Stomach (tissue), 19 donors: Measurements from ENCODE around the gene RAD51C. TPM values are rescaled to one million over a fixed set of nuclear protein-coding genes. Genes with fewer than 3 reads are reported as not detected.
A peak's percentile ranks its signal among the peaks of the same experiment; 100 is the strongest.
"Not testable (repeated sequence)": the region's sequence is repeated elsewhere in the genome, so short reads cannot be mapped to it uniquely, and the experiment has no call there.

Experiments
- DNase-seq, 2 donors: peaks; one replicate each; pipeline versions ENCODE4 v3.0.0 to v3.0.0-alpha.2; 2013 to 2019
- H3K27ac ChIP-seq, 5 donors: fragments of 200-600 bp in 4 of 5; sonication (generic) in 4 of 5; one replicate each; pipeline ENCODE4 v1.5.1; 2013 to 2019; ENCODE audit warnings: mild to moderate bottlenecking in 1 of 5, moderate library complexity in 1 of 5
- H3K27me3 ChIP-seq, 3 donors: fragments of 200-600 bp; sonication (generic); one replicate each; pipeline ENCODE4 v1.5.1; 2017 to 2019; ENCODE audit warnings: mixed run types in 1 of 3
- H3K36me3 ChIP-seq, 4 donors: fragments of 200-600 bp; sonication (generic); 1 replicate in 3 of 4; 2 replicates in 1 of 4; pipeline ENCODE4 v1.5.1; 2016 to 2019
- H3K4me1 ChIP-seq, 4 donors: fragments of 200-600 bp; sonication (generic); one replicate each; pipeline ENCODE4 v1.5.1; 2016 to 2019
- H3K4me3 ChIP-seq, 4 donors: fragments of 200-600 bp; sonication (generic) in 3 of 4; one replicate each; pipeline ENCODE4 v1.5.1; 2016 to 2019; ENCODE audit warnings: mild to moderate bottlenecking in 1 of 4
- H3K9me3 ChIP-seq, 4 donors: fragments of 200-600 bp; sonication (generic); one replicate each; pipeline ENCODE4 v1.5.1; 2016 to 2019
- EP300 ChIP-seq: sonication (generic); formaldehyde crosslinking; IDR thresholded peaks from one replicate; pipeline ENCODE4 v1.6.1; 2017; ENCODE audit warnings: antibody characterized with exemption
- POLR2A ChIP-seq, 4 donors: fragments of 450-650 bp; IDR thresholded peaks; one replicate each; pipeline ENCODE4 v1.6.1; 2016; ENCODE audit warnings: antibody characterized with exemption in 4 of 4, control low read depth in 2 of 4, mild to moderate bottlenecking in 1 of 4, moderate library complexity in 1 of 4
- POLR2AphosphoS5 ChIP-seq, 3 donors: sonication (generic); formaldehyde crosslinking; IDR thresholded peaks; one replicate each; pipeline ENCODE4 v1.6.1; 2016; ENCODE audit warnings: antibody characterized with exemption in 3 of 3
- WGBS, 5 donors: extraction: QIAGEN DNeasy Blood & Tissue Kit in 3 of 5; methylation state at CpG; one replicate each; pipeline versions ENCODE4 v1.1.5 to v1.1.7; 2013 to 2018; 5-methylcytosine and 5-hydroxymethylcytosine counted together
- intact Hi-C: fragments of 100-400 bp; cut with DNase I; formaldehyde crosslinking; loops from one replicate; pipeline ENCODE4 v1.15.1; 2023; ENCODE audit warnings: low total_unique reads
- long read RNA-seq, 10 donors: transcript quantifications; one replicate each; lab custom pipeline, GENCODE V29; 2026
- polyA plus RNA-seq, 3 donors: library from polyadenylated mRNA; stranded (reverse); fragments of 200-250 nt; gene quantifications; one replicate each; pipeline ENCODE4 v1.2.3, GENCODE V29; 2013
- total RNA-seq, 5 donors: library from RNA; depleted of rRNA; stranded (reverse); fragments of >200 nt; gene quantifications; one replicate each; pipeline versions ENCODE4 v1.1.0 to v1.2.3, GENCODE V29; 2014 to 2016
- TF ChIP-seq, protein P1 (sequence below), 7 experiments: fragments of 450-650 bp in 4 of 7; fragments of 200-600 bp in 3 of 7; sonication (generic) in 3 of 7; IDR thresholded peaks; one replicate each; pipeline ENCODE4 v1.5.1; 2016 to 2019; ENCODE audit warnings: antibody characterized with exemption in 7 of 7, control low read depth in 2 of 7, mild to moderate bottlenecking in 1 of 7
- donor health status: healthy with polysubstance abuse.
- donor health status: Bipolar disorder and iron deficiency.
- donor health status: healthy.

The RAD51C gene
- 10 to 100 TPM in 3 of 5 donors, 1 to 10 TPM in 1, not detected in 1; 1.2 to 44.6 (median 23.7) TPM for total RNA-seq
- 10 to 100 TPM; 13.7 to 22.9 (median 21.5) TPM for polyA plus RNA-seq
- long read RNA-seq, donor 1, partial matches to known transcripts = 0 of 1 reads
- long read RNA-seq, donor 1, other reads (novel, unspliced or antisense) = 0 of 1 reads
- long read RNA-seq, donor 2, partial matches to known transcripts = 0 of 4 reads
- long read RNA-seq, donor 2, other reads (novel, unspliced or antisense) = 0 of 4 reads
- long read RNA-seq, donor 3, partial matches to known transcripts = 0 of 3 reads
- long read RNA-seq, donor 3, other reads (novel, unspliced or antisense) = 0 of 3 reads
- long read RNA-seq, donor 4, partial matches to known transcripts = 0 of 1 reads
- long read RNA-seq, donor 4, other reads (novel, unspliced or antisense) = 0 of 1 reads
- long read RNA-seq, donor 5, partial matches to known transcripts = 0 of 5 reads
- long read RNA-seq, donor 5, other reads (novel, unspliced or antisense) = 0 of 5 reads
- long read RNA-seq, donor 6, transcript RAD51C-201 (9 exons, 2,591 nt) = minor isoform, 5 of 20 reads
- long read RNA-seq, donor 6, transcript RAD51C-203 (2 exons, 567 nt) = major isoform, 13 of 20 reads
- long read RNA-seq, donor 6, partial matches to known transcripts = 0 of 20 reads
- long read RNA-seq, donor 6, other reads (novel, unspliced or antisense) = 0 of 20 reads
- long read RNA-seq, donor 7, partial matches to known transcripts = 0 of 5 reads
- long read RNA-seq, donor 7, other reads (novel, unspliced or antisense) = 0 of 5 reads
- long read RNA-seq, donor 8, transcript RAD51C-203 (2 exons, 567 nt) = major isoform, 5 of 7 reads
- long read RNA-seq, donor 8, partial matches to known transcripts = 0 of 7 reads
- long read RNA-seq, donor 8, other reads (novel, unspliced or antisense) = 0 of 7 reads
- long read RNA-seq, donor 9, transcript RAD51C-203 (2 exons, 567 nt) = major isoform, 5 of 7 reads
- long read RNA-seq, donor 9, partial matches to known transcripts = 0 of 7 reads
- long read RNA-seq, donor 9, other reads (novel, unspliced or antisense) = 0 of 7 reads
- long read RNA-seq, donor 10, transcript RAD51C-203 (2 exons, 567 nt) = major isoform, 5 of 7 reads
- long read RNA-seq, donor 10, partial matches to known transcripts = 0 of 7 reads
- long read RNA-seq, donor 10, other reads (novel, unspliced or antisense) = 0 of 7 reads

- no peaks in the 10 kb centered on the region for H3K9me3 ChIP-seq
- 12 to 17% (median 13%) methylated on average over 40 to 50 of the region's 50 CpGs for WGBS, 5 donors
- TF ChIP-seq, protein P1, sequence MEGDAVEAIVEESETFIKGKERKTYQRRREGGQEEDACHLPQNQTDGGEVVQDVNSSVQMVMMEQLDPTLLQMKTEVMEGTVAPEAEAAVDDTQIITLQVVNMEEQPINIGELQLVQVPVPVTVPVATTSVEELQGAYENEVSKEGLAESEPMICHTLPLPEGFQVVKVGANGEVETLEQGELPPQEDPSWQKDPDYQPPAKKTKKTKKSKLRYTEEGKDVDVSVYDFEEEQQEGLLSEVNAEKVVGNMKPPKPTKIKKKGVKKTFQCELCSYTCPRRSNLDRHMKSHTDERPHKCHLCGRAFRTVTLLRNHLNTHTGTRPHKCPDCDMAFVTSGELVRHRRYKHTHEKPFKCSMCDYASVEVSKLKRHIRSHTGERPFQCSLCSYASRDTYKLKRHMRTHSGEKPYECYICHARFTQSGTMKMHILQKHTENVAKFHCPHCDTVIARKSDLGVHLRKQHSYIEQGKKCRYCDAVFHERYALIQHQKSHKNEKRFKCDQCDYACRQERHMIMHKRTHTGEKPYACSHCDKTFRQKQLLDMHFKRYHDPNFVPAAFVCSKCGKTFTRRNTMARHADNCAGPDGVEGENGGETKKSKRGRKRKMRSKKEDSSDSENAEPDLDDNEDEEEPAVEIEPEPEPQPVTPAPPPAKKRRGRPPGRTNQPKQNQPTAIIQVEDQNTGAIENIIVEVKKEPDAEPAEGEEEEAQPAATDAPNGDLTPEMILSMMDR (IDR thresholded peaks at IDR 0.05) = peak in 1 of 7 experiments; percentile 14
- TF ChIP-seq POLR2AphosphoS5 (IDR thresholded peaks at IDR 0.05) (peak; percentile 62 to 87 (median 69)), POLR2A (IDR thresholded peaks at IDR 0.05) (no peak), EP300 (no peak)
- H3K27ac ChIP-seq = peak within 1 kb of the TSS; percentile 79 to 91 (median 88)
- peak; percentile 85 to 95 for DNase-seq
- H3K4me1 ChIP-seq = peaks cover 12 to 31% (median 20%) of the 10 kb centered on the region in 4 donors
- intact Hi-C loops = no loop called here
- peak within 1 kb of the TSS; percentile 56 to 86 (median 70) for H3K4me3 ChIP-seq
- peaks cover 0 to 18% (median 15%) of the 10 kb centered on the region in 4 donors for H3K36me3 ChIP-seq
- H3K27me3 ChIP-seq = no peaks in the 10 kb centered on the region
Observed at GRCh38 chr17:58692239-58693055, at the start of gene RAD51C. Gene RAD51C, plus strand, starts transcription at chr17:58692602. Its CDS starts 42 bp downstream, at chr17:58692644.

DNA sequence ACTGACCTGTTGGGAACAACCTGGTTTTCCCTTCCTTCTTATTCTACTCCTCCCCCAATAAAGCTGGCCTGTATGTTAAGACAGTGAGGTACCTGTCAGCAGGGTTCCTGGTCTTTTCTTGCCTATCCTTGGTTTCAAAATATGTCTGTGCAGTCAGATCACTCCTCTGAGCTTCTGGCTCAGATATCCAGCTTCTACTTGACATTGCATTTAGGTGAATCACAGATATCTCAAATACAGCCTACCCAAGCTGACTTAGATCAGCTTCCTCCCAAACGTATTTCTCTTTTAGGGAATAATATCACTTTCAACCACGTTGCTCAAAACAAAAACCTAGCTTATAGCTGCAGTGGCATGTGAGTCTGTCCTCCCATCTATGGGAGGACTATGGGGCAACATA is 49.3 kb upstream of the RAD51C start:
- H3K4me1 ChIP-seq = peaks cover 0 to 3% (median 0%) of the 10 kb centered on the region in 4 donors
- no peaks in the 10 kb centered on the region for H3K9me3 ChIP-seq
- TF ChIP-seq POLR2AphosphoS5 (IDR thresholded peaks at IDR 0.05) = no peak
- no peak for TF ChIP-seq POLR2A (IDR thresholded peaks at IDR 0.05)
- no peak for TF ChIP-seq EP300
- TF ChIP-seq, protein P1 (IDR thresholded peaks at IDR 0.05) = no peak
- DNase-seq = no peak
- intact Hi-C loops = loop anchor here (10.0 kb wide), 1 partner anchor 528 kb away; no protein-coding TSS in a partner anchor
- no peak overlapping the region for H3K4me3 ChIP-seq
- H3K36me3 ChIP-seq = no peaks in the 10 kb centered on the region
- H3K27me3 ChIP-seq = no peaks in the 10 kb centered on the region
- H3K27ac ChIP-seq = no peak overlapping the region
- 43 to 58% (median 47%) methylated on average over 2 of the region's 2 CpGs for whole genome bisulfite sequencing, 5 donors

GRCh38 chr17:58648236-58648635 is 44.2 kb upstream of the RAD51C start:
- no peaks in the 10 kb centered on the region for H3K27me3 ChIP-seq
- intact Hi-C loops = loop anchor here (10.0 kb wide), 1 partner anchor 533 kb away; no protein-coding TSS in a partner anchor

DNA sequence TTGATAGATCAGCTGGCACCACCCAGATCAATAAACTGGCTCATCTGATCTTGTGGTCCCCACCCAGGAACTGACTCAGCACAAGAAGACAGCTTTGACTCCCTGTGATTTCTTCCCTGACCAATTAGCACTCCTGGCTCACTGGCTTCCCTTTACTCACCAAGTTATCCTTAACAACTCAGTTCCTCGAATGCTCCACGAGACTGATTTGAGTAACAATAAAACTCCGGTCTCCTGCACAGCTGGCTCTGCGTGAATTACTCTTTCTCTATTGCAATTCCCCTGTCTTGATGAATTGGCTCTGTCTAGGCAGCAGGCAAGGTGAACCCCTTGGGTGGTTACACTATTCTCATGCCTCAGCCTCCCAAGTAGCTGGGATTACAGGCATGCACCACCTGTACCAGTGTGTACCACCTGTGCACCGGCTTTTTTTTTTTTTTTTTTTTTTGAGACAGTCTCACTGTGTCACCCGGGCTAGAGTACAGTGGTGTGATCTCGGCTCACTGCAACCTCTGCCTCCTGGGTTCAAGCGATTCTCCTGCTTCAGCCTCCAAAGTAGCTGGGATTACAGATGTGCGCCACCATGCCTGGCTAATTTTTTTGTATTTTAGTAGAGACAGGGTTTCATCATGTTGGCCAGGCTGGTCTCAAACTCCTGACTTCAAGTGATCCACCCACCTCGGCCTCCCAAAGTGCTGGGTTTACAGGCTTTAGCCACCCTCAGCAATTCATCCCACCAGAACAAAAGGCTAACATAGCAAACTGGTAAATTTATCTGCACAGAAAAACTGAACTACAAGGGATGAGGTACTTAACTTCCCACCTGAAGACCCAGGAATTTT is 34.2 kb upstream of the RAD51C start:
- WGBS, 5 donors = 58 to 66% (median 62%) methylated on average over 10 of the region's 10 CpGs
- intact Hi-C loops, H3K9me3 ChIP-seq, H3K36me3 ChIP-seq, H3K27me3 ChIP-seq, DNase-seq: not testable (repeated sequence)
- Histone ChIP-seq H3K4me1 (peaks cover 0 to 17% (median 6%) of the 10 kb centered on the region in 4 donors), H3K27ac (peak overlapping the region; percentile 67 to 87 (median 77)), H3K4me3 (peak overlapping the region in 2 of 4 donors; percentile 43 to 47)

More at GRCh38 chr17:58648236-58648635, 44.2 kb upstream of the RAD51C start:
- TF ChIP-seq, protein P1 (IDR thresholded peaks at IDR 0.05) = no peak
- TF ChIP-seq EP300 = no peak
- H3K36me3 ChIP-seq = no peaks in the 10 kb centered on the region
- H3K4me1 ChIP-seq = no peaks in the 10 kb centered on the region
- H3K27ac ChIP-seq = no peak overlapping the region
- no peak for DNase-seq
- H3K9me3 ChIP-seq = no peaks in the 10 kb centered on the region
- no peak overlapping the region for H3K4me3 ChIP-seq
